ENCODE data around the gene INTS1.

DNA sequence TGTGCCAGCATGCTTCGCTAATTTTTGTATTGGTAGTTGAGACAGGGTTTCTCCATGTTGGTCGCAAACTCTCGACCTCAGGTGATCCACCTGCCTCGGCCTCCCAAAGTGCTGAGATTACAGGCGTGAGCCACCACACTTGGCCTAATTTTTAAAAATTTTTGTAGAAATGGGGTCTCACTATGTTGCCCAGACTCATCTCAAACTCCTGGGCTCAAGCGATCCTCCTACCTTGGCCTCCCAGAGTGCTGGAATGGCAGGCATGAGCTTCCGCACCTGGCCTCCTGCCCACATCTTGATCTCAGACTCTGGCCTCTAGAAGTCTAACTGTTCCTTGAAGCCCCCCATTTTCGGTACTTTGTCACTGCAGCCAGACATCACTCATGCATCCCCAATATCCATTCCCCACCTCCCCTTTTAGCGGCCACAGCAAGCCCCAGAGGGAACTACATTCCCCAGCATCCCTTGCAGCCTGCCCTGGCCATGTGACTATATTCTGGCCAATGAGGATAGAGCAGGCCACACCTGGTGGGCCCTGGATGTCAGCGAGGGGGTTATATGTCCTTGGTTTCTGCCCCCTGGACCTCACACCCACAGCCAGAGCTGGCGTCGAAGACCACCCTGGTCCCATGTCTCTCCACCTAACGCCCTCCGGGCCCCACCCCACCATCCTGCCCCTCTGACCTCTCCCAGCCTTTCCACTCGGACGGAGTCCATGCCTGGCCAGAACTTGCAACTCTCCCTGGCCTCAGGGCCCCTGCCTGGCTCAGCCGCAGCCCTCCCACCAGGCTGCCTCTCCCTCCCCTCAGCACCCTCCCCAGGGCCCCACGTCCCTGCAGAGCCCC, 78.7 kb downstream of the INTS1 start:
- no peak for TF ChIP-seq CTCF (IDR thresholded peaks at IDR 0.05; ENCODE audit: low read length)
- no peak for TF ChIP-seq EZH2 (IDR thresholded peaks at IDR 0.05; ENCODE audit: borderline replicate concordance, low read length)

Data from OCI-LY1 (cell line).